Ovary (tissue), 3 donors: Measurements from ENCODE around the gene PKD1L1.

ENCODE experiments used
- EP300 ChIP-seq: sonication (generic); formaldehyde crosslinking; IDR thresholded peaks from one replicate; pipeline ENCODE4 v1.6.1; 2017; ENCODE audit warnings: antibody characterized with exemption
- POLR2A ChIP-seq: fragments of 450-650 bp; IDR thresholded peaks from one replicate; pipeline ENCODE4 v1.6.1; 2017; ENCODE audit warnings: antibody characterized with exemption, mild to moderate bottlenecking, moderate library complexity
- TF ChIP-seq, protein P1 (sequence below), 3 donors: fragments of 450-650 bp in 2 of 3; fragments of 200-600 bp in 1 of 3; IDR thresholded peaks; one replicate each; pipeline versions ENCODE4 v1.5.1 to v1.8.0; 2016 to 2022; ENCODE audit warnings: antibody characterized with exemption in 3 of 3, mild to moderate bottlenecking in 1 of 3
- donor health status: DM: no; HTN: no; CAD: no.

GRCh38 chr7:47896809-47897423 is 51.4 kb downstream of the PKD1L1 start:
- TF ChIP-seq POLR2A = no peak
- TF ChIP-seq, protein P1, sequence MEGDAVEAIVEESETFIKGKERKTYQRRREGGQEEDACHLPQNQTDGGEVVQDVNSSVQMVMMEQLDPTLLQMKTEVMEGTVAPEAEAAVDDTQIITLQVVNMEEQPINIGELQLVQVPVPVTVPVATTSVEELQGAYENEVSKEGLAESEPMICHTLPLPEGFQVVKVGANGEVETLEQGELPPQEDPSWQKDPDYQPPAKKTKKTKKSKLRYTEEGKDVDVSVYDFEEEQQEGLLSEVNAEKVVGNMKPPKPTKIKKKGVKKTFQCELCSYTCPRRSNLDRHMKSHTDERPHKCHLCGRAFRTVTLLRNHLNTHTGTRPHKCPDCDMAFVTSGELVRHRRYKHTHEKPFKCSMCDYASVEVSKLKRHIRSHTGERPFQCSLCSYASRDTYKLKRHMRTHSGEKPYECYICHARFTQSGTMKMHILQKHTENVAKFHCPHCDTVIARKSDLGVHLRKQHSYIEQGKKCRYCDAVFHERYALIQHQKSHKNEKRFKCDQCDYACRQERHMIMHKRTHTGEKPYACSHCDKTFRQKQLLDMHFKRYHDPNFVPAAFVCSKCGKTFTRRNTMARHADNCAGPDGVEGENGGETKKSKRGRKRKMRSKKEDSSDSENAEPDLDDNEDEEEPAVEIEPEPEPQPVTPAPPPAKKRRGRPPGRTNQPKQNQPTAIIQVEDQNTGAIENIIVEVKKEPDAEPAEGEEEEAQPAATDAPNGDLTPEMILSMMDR (IDR thresholded peaks at IDR 0.05) = no peak
- no peak for TF ChIP-seq EP300
